IPS-NIHi11 (cell line): ENCODE results near the gene HOXD3.

ENCODE experiments used
- DNase-seq: peaks from one replicate; pipeline ENCODE4 v3.0.0; 2012; ENCODE audit warnings: mixed read lengths, low spot score

The HOXD3 gene

DNA sequence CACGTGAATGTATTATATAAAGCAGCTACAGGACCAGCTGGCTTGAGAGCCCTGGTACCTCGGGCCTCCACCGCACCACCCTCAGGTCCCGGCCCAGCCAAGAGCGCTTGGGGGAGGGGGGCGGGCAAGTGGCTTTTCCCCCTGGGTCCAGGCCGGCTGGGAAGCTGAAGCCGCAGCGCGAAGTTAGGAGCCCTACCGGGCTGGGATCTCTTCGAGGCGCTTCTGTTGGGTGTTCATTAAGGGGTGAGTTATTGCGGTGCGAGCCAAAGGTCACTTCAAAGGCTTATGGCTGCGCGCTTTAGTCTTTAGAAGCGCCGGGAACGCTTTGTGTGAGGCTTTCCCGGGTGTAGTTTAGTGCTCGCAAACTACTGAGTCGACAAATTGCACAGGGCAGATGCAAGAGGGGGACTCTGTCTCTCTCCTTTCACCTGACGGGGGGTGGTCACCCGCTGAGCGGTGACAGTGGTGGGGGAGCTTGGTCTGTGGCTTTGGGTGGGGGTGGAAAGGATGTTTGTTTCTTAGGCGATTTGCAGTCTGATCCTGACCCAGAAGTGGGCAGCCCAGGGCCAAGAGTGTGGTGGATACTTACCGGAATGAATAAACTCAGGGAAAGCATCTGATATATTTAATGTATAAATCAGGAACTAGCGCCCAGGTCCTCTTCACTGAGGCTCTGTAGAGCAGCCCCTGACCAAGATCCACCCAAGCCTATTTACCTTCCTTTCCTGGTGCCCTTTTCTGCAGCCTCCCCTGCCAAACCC, 6.0 kb downstream of the HOXD3 start:
- no peak for DNase-seq

DNA sequence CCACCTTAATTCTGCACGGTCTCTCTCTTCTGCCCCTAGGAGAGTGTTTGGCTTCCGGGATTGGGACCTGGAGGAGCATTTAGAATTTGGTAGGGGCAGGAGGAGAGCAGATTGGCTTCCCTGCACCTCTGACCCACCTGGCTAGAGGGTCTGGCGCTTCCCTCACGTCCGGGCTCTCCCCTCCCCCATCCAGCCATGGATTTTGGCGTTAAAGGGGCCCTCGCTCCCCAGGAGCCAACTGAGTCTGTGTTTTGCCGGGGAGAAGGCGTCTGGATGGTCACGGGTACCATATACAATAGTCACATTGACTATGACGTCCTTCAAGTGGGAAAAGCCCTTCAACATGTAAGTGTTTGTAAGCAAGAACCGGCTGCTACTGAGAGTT, 6.6 kb downstream of the HOXD3 start:
- DNase-seq, result no peak

DNA sequence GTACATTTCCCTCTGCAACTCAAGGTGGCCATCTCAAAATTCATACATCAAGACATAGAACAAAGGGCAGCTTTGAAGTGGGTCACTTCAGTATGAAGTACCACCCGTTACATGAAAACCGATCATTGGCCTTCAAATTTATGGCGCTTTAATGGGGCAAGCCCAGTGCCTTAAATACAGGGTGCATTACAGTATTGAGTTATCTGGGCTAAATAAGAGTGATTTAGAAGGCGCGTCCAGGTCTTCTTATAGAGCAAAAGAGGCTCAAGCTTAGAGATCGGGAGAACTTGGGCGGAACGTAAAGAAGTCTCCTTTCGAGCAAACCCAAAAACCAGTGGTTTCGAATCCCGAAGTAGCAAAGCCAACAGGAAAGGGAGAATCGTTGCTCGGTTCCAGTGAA, 7.1 kb downstream of the HOXD3 start:
- no peak for DNase-seq

DNA sequence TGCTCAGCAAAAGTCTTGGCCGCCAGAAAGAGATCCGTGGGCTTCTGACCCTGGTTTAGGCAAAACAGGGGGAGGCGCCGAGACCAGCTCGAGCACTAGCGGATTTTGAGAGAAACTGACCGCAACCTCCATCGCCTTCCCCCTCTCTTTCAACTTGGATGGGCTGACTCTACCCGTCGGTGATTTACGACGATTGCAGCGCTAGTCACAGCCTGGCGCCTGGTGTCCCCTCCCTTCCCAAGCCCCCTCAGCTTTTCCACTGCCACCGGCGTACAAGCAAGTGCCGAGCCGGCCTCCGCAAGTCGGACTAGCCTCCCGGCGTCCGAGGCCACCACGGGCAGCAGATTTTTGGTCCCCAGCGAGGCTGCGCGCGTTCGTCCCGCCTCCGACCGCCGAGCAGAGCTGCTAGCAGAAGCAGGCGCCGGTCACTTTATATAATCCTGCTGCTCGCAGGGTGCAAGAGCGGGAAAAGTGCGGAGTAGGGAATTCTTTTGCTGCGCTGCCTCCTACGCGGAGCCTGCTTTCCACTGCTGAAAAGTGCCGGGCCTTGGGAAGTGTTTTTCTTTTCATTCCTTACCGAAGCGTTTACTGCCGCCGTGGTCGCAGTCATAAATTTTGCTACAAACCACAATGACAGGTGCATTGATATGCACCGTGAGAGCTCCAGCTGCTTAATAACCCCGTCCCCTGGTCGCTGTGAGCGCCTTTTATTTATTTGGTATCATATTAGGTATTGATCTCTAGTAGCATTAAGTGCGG, 7.7 kb downstream of the HOXD3 start:
- no peak for DNase-seq

DNA sequence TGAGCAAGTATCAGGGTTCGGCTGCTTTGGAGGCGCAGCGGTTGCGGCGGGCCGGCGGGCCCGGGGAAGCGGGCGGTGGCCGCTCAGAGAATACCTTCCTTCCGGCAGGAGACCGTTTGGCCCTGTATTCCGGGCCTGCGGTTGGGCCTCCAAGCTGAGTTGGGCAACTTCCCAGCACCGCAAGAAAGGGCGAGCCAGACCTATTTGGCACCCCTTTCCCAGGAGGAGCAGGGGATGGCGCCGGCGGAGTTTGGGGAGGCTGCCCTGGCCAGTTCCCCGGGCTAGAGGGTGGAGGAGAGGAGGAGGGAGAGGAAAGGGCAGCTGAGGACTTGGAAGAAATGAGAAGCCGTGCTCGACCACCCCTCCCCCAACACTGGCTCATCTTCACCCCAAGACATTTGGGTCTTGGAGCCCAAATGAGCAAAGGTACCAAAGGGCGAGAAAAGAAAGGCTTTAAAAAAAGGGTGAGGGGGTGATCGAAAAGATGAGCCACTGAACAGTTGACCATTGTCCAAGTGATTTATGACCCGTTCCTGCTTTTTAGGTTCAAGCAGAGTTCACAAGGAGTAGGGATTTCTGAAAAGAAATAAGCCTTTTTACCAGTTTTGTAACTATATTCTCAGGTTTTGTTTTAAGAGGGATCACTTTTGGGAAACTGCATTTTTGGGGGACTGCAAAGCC, 8.4 kb downstream of the HOXD3 start:
- DNase-seq, result no peak

DNA sequence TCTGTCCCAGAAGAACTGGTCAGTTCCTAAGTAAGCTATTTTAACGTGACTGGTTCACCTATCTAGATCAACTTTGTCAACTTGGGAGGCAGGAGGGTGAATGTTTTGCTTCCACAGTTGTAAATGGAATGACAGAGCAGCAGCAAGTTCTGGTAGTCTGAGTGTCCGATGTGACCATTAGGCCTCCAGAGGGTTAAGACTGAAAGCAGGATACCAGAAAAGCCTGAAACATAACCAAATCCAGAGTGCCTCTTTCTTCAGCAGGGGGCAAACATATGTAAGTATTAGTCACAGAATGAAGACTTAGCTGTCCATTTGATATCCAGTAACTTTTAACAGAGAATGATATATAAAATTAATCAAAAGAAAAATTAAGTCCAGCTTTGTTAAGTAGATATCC, 9.2 kb downstream of the HOXD3 start:
- no peak for DNase-seq

DNA sequence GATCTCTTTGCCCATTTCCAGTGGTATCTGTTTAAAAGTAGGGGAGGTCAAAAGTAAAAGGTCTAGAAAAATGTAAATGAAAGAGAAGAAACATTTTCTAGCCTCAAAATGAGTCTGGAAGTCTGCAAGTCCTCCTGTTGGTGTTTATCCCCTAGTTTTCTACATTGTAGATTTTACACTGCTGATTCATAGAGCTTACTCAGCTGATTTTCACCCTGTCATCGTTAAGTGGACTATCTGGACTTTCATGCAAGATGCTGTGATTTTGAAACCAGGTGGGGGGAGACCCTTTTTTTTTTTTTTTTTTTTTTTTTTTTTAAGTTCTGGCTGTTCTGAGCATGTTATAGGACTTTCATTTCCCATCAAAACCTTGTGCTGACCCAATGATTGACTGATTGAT, 10.3 kb downstream of the HOXD3 start:
- DNase-seq, result no peak

DNA sequence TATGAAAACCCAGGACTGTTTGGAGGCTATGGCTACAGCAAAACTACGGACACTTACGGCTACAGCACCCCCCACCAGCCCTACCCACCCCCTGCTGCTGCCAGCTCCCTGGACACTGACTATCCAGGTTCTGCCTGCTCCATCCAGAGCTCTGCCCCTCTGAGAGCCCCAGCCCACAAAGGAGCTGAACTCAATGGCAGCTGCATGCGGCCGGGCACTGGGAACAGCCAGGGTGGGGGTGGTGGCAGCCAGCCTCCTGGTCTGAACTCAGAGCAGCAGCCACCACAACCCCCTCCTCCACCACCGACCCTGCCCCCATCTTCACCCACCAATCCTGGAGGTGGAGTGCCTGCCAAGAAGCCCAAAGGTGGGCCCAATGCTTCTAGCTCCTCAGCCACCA, 12.1 kb downstream of the HOXD3 start:
- no peak for DNase-seq

DNA sequence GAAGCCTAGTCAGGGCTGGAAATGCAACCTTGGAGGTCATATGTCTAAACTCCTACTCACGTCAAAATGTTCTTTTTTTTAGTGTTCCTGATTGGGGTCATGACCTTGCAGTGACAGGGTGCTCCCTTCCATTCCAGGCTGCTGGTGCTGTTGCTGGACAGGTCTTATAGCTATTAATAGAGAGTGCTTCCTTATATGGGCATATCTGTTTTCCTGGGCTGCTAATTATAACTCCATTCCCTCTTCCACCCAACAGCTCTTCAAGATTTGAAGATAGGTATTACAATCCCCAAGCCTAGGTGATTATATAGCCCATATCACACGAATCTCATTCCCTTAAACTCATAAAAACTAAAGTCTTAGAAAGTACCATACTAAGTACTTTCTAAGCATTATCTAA, 12.6 kb downstream of the HOXD3 start:
- DNase-seq, result no peak

DNA sequence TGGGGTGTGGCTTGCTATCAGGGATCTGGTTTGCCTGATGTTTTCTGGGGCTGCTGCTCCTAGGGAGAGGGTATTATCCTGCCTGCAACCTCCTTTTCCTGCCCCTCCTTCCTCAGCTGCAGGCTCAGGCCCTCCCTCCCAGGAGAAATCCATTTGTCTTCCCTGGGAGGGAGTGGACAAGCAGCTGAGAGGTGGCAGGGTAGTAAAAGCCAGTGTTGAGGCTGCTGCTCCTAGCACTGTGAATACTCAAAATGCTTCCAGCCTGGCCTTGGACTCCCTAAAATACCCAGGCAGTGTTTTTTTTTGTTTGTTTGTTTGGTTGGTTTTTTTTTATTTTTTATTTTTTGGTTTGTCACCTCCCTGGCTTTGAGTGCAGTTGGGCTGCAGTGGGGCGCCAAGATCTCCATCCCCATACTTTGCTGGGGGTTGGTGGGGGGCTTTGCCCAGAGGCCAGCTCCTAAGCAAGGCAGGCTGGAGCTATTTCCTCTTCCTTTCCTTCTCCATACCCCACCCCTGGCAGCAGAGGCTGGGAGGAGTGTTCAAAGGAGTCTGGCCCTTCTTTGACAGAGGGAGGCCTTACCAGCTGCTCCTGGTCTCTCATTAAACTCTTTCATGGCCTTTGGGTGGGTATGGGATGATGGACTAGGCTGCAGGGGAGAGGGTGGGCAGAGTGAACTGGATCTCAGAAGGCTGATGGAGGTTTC, 13.6 kb downstream of the HOXD3 start:
- no peak for DNase-seq

DNA sequence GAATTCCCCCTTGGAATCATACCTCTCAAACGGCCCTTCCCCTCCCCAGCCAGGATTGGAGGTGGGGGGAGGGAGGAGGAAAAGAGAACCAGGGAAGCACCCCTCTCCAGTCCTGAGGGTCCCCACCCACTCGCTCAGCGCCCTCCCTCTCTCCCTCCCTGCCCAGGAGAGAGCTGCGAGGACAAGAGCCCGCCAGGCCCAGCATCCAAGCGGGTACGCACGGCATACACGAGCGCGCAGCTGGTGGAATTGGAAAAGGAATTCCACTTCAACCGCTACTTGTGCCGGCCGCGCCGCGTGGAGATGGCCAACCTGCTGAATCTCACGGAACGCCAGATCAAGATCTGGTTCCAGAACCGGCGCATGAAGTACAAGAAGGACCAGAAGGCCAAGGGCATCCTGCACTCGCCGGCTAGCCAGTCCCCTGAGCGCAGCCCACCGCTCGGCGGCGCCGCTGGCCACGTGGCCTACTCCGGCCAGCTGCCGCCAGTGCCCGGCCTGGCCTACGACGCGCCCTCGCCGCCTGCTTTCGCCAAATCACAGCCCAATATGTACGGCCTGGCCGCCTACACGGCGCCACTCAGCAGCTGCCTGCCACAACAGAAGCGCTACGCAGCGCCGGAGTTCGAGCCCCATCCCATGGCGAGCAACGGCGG, 14.4 kb downstream of the HOXD3 start:
- no peak for DNase-seq

DNA sequence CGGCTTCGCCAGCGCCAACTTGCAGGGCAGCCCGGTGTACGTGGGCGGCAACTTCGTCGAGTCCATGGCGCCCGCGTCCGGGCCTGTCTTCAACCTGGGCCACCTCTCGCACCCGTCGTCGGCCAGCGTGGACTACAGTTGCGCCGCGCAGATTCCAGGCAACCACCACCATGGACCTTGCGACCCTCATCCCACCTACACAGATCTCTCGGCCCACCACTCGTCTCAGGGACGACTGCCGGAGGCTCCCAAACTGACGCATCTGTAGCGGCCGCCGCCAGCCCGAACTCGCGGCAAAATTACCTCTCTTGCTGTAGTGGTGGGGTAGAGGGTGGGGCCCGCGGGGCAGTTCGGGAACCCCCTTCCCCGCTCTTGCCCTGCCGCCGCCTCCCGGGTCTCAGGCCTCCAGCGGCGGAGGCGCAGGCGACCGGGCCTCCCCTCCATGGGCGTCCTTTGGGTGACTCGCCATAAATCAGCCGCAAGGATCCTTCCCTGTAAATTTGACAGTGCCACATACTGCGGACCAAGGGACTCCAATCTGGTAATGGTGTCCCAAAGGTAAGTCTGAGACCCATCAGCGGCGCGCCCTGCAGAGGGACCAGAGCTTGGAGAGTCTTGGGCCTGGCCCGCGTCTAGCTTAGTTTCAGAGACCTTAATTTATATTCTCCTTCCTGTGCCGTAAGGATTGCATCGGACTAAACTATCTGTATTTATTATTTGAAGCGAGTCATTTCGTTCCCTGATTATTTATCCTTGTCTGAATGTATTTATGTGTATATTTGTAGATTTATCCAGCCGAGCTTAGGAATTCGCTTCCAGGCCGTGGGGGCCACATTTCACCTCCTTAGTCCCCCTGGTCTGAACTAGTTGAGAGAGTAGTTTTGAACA, 15.1 kb downstream of the HOXD3 start:
- no peak for DNase-seq

DNA sequence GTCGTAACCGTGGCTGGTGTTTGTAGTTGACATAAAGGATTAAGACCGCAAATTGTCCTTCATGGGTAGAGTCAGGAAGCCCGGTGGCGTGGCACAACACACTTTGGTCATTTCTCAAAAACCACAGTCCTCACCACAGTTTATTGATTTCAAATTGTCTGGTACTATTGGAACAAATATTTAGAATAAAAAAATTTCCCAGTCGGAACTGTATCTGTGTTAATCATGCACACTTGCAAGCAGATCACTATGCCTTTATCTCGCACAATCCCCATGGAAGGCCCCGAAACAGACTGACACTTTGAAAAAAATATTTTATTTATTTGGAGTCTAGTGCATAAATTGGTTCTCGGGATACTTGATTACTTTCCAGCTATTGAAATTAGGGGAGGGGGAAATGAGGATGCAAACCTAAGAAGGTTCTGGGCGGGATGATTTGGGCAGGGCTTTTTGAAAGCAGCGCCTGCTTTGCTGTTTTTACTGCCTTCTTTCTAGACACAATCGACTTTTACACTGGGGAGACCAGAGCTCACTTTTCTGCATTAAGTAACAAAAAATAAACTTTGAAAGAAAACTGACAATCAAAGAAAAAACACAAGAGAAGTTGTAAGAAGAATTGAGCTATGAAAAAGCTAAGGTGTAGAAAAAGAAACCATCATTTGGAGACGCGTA, 15.9 kb downstream of the HOXD3 start:
- no peak for DNase-seq

DNA sequence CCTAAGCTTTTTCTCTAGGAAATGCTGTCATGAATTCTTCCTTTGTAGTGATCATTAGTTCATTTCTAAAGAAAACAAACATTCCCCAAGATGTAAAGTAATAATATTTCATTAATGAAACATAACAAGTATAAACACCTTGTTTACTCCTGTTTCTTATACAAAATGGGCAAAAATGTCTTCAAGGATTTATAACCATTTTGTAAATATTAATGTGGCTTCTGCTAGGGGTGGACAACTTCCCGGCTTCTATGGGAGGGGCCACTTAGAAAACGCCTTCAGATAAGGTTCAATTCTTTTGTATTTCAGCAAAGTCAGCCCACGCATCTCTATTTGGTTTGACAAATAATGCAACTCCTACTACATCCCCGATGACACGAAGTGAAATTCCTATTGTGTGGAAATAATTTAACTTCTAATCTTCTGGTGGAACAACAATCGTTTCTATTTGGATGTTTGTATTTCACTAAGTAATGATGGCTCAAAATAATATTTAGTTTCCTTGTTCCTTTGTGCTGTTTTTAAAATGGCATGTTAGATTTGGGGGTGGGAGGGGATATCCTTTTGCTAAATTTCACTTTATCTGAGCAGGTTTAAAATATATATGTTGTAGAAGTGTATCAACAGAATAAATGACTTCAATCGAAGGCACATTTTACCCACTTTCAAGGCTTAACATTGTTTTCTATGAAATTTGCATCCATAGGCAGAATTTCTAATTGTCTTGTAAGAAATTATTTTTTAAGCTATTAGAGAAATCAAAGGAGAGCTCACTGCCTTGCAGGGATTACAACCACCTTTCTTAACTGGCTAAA, 16.7 kb downstream of the HOXD3 start:
- no peak for DNase-seq

DNA sequence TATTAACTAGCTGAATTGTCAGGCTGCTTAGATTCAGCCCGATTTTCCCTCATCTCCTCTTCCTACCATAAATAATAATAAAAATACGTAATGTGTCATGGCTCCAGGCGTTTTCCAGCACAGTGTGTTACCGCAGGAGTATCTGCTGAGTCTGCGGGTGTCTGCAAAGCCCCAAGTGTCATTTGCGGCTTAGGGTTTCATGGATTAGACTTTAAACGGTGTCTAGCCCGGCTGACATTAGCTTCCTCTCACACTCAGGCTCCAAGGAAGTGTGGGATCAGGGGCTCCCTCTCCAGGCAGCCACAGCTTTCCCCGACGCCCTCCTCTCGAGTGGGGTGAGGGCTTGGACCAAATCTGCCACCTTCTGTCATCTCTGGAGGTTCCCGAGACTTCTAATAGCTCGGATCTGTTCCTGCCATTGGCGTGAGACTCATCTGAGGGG, 17.3 kb downstream of the HOXD3 start:
- no peak for DNase-seq

DNA sequence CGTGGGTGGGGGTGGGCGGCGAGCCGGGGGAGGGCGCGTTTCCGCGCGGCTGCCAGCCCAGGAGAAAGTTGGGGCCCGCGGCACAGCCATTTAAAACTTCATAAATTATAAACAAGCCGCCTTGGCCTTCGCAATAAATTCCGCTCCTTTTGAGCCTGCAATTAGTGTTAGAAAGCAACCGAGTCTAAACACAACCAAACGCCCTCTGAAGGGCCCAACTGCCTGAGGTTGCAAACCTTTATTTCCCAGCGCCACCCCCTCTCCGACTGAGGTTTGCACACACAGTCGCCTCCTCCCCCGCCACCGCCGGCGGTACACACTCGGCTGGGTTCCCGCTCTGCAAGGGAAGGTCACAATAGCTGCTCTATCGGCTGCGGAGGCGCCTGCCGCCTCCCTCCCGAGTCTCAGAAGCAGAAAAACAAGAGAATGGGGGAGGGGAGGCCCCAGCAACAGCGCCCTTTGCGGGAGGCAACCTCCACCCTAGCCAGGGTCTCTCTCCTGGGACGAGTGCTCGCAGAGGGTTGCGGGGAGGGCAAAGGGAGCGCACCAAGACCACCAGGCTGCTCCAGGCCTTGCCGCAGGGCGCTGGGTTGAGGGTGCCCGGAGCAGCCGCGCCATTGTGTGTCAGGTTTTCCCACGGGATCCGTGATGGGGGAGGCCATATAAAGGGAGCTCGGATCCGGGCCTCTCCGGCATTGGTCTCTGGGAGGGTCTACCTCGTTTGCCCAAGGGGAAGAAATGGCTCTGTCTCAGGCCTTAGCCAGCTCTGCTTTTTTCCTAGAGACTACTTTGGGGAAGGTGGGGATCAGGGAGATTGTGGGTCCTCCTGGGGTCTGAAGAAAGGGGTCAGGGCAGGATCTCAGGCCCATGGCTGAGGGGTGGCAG, 18.0 kb downstream of the HOXD3 start:
- DNase-seq, result peak; percentile 61

DNA sequence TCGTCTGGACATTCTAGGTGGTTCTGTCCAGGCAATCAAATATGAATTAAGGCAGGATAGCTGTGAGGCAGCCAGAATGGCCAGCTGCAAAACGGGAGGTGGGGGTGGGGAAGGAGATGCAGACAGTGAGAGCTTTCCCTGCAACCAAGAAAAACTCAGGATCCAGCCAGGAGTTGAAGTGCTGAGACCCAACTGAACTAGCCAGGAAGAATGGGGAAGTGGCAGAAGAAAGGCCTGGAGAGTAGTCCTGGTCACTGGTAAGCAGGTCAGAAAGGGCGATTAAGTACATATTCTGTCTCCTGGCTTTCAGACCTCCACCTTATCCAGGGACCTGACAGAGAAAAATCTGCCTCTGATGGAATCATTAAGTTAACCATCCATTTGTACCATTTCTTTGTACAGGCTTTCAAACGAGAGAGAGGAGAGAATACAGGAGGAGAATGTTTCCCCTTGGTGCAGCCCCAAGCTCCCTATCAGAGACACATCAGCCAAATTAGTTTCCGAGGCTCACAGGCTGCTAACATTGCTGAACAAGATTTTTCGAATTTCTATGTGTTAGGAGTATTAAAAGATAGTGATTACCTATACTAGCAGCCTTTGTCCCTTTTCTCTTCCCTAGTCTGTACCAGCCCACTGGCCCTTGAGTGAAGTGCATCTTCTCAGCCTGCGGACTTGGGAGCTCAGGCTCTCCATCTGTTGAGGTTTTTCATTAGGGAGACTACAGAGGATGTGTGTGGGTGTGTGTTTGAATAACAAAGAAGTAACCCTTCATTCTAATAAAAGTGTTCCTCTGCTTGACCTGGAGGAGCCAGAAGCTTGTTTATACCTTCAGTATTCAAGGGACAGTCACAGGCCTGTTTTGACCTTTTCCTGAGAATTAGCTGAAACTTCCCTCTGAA, 18.9 kb downstream of the HOXD3 start:
- no peak for DNase-seq
